K562 (cell line): ENCODE data around the gene ERN1. TPM values are rescaled to one million over a fixed set of nuclear protein-coding genes. Genes with fewer than 3 reads are reported as not detected.
A peak's percentile ranks its signal among the peaks of the same experiment; 100 is the strongest.

Experiments used
- ARID1B ChIP-seq: fragments of 450-650 bp; IDR thresholded peaks from 2 replicates; pipeline ENCODE4 v1.6.1; 2016; ENCODE audit warnings: antibody characterized with exemption, mild to moderate bottlenecking, inconsistent platforms
- BDP1 ChIP-seq: IDR thresholded peaks from 3 replicates; pipeline ENCODE4 v1.6.1; 2011; ENCODE audit not compliant: insufficient read length, insufficient read depth
- GTF2A2 ChIP-seq: IDR thresholded peaks from 2 replicates; pipeline ENCODE4 v1.6.1; 2016; ENCODE audit warnings: mild to moderate bottlenecking, missing genetic modification characterization, missing compliant biosample characterization
- HEY1 ChIP-seq: fragments of 250-450 bp; sonication (Bioruptor Pico); IDR thresholded peaks from 2 replicates; pipeline ENCODE4 v1.5.0; 2020; ENCODE audit warnings: mild to moderate bottlenecking, moderate library complexity, borderline replicate concordance
- MCM5 ChIP-seq: fragments of 450-650 bp; IDR thresholded peaks from 2 replicates; pipeline ENCODE4 v1.6.1; 2016; ENCODE audit warnings: low read depth
- MYC ChIP-seq, 2 experiments: fragments of 250-450 bp in 1 of 2; sonication (Bioruptor Pico) in 1 of 2; IDR thresholded peaks; 2 replicates each; pipeline versions ENCODE4 v1.5.1 to v1.6.1; 2012 to 2021; ENCODE audit warnings: low read depth in 2 of 2, borderline replicate concordance in 1 of 2, improper control_type of control experiment in 1 of 2, low read length in 1 of 2, mild to moderate bottlenecking in 1 of 2, moderate library complexity in 1 of 2
- NR1H2 ChIP-seq: sonication (generic); formaldehyde crosslinking; IDR thresholded peaks from 2 replicates; pipeline ENCODE4 v1.4.0; 2020; ENCODE audit warnings: mild to moderate bottlenecking, missing genetic modification reagents
- NR4A1 ChIP-seq, 2 experiments: fragments of 250-450 bp in 1 of 2; fragments of 450-650 bp in 1 of 2; sonication (Bioruptor Pico) in 1 of 2; IDR thresholded peaks; 2 replicates each; pipeline versions ENCODE4 v1.4.0 to v1.6.1; 2016 to 2020; ENCODE audit warnings: mild to moderate bottlenecking in 2 of 2, missing compliant biosample characterization in 1 of 2, missing genetic modification characterization in 1 of 2, moderate library complexity in 1 of 2
- POLR2AphosphoS5 ChIP-seq: IDR thresholded peaks from 2 replicates; pipeline ENCODE4 v1.6.1; 2011; ENCODE audit warnings: mild to moderate bottlenecking, low read depth, low read length, moderate library complexity; ENCODE audit not compliant: control insufficient read depth, insufficient read depth
- RBM15 ChIP-seq: fragments of 200-400 bp; formaldehyde crosslinking; IDR thresholded peaks from 2 replicates; pipeline ENCODE4 v1.6.1; 2018; ENCODE audit warnings: mild to moderate bottlenecking, low read length, moderate library complexity; ENCODE audit not compliant: insufficient read depth
- U2AF2 ChIP-seq: fragments of 200-400 bp; formaldehyde crosslinking; optimal IDR thresholded peaks from 2 replicates; pipeline ENCODE3; 2017; ENCODE audit warnings: low read depth, mild to moderate bottlenecking, low read length
- ZNF778 ChIP-seq: fragments of 450-650 bp; formaldehyde crosslinking; IDR thresholded peaks from 2 replicates; pipeline ENCODE4 v1.4.0; 2020; ENCODE audit warnings: mild to moderate bottlenecking, moderate library complexity
- polyA plus RNA-seq, 8 experiments: library from polyadenylated mRNA; depleted of rRNA in 4 of 8; stranded (reverse) in 5 of 8; unstranded in 3 of 8; fragments of >200 nt; fragmentation: Nextera tagmentation in 2 of 8; fragmentation: Illumina TruSeq in 1 of 8; extraction: Ambion mirVana in 2 of 8; extraction: Trizol in 1 of 8; gene quantifications; 2 replicates each; pipeline versions ENCODE4 v1.2.1 to v1.2.3, GENCODE V29; 2011 to 2014; ENCODE audit warnings: inconsistent platforms in 1 of 8, missing spikeins in 1 of 8
- total RNA-seq, 7 experiments: library from RNA; depleted of rRNA in 6 of 7; stranded (reverse); fragments of >200 nt in 6 of 7; fragmentation: Illumina TruSeq in 2 of 7; extraction: Trizol in 2 of 7; gene quantifications; 2 replicates each; pipeline versions ENCODE4 v1.2.1 to v1.2.3, GENCODE V29; 2011 to 2021; ENCODE audit warnings: low replicate concordance in 1 of 7
- TF ChIP-seq, protein P1 (sequence below): fragments of 450-650 bp; IDR thresholded peaks from 2 replicates; pipeline ENCODE4 v1.6.1; 2014; ENCODE audit warnings: low read depth, mild to moderate bottlenecking, moderate library complexity, borderline replicate concordance
- TF ChIP-seq, protein P2 (sequence below): fragments of 250-450 bp; sonication (Bioruptor Pico); IDR thresholded peaks from 2 replicates; pipeline ENCODE4 v1.4.0; 2020
- TF ChIP-seq, protein P3 (sequence below): fragments of 250-450 bp; sonication (Bioruptor Pico); IDR thresholded peaks from 2 replicates; pipeline ENCODE4 v1.5.0; 2020; ENCODE audit warnings: mild to moderate bottlenecking
- TF ChIP-seq, protein P4 (sequence below): fragments of 250-450 bp; sonication (Bioruptor Pico); IDR thresholded peaks from 2 replicates; pipeline ENCODE4 v1.8.0; 2022; ENCODE audit warnings: moderate library complexity, mild to moderate bottlenecking, inconsistent platforms

ERN1 gene
- total and polyA plus RNA-seq, 9 of the 15 experiments (the other 6 are each of a cell fraction or from before 2014, with no cell fraction given): 2.1 to 22.5 (median 7.3) TPM

DNA sequence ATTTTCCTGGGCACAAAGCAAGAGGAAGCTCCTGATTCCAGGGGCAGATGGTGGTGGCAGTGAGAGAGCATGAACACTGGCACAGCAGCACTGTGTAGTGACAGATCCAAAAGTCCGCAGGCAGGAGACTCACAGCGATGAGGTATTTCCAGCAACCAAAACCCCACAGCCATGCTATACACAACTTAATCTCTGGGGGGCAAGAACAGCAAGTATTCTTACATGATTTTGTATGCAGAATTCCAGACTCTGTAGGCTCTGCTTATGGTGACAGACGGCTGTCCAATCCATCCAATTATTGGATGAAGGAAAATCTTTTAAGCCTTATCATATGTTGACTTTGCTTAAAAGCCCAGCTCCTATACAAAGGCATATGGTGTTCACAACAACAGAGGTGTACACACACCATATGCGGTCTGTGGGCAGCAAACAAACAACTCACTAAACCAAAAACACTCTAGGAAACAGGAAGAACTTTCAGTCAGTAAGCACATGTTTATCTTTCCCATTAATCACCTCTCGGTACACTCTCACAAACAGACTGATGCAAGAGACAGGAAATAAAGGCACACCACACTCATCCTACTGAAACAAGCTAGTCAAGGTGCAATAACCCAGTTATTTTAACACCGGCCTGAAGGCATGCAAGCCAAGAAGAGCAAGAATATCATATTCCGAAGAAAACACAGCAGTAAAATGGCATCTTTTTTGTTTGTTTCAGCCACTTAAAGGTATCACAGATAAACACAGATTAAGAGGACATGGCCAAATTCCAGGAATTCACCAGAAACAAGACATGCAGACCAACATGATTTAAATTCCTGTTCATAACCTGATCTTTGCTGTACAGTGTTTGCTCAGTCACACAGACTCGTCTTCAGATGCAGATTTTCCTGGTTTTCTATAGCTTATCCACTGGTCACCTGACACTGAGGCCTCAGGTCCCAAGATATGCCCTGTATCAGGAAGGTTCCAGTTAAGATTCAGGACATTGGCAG is 47.8 kb downstream of the ERN1 start (continued):
- TF ChIP-seq MYC (IDR thresholded peaks at IDR 0.05; ENCODE audit: low read depth, low read length) (peak; percentile 99), MYC (CRISPR knock-in tag; IDR thresholded peaks at IDR 0.05; ENCODE audit: borderline replicate concordance, low read depth) (peak; percentile 75; the same call in 1 of the 2 replicates), U2AF2 (no peak), POLR2AphosphoS5 (peak; percentile 47; the same call in 1 of the 2 replicates), NR4A1 (CRISPR knock-in tag; IDR thresholded peaks at IDR 0.05) (no peak), NR4A1 (tag; IDR thresholded peaks at IDR 0.05) (peak; percentile 55; the same call in 1 of the 2 replicates), HEY1 (CRISPR knock-in tag) (no peak), MCM5 (no peak), ZNF778 (no peak), ARID1B (peak; percentile 92), GTF2A2 (tag) (no peak), BDP1 (no peak), NR1H2 (no peak), RBM15 (no peak)
- TF ChIP-seq, protein P1, sequence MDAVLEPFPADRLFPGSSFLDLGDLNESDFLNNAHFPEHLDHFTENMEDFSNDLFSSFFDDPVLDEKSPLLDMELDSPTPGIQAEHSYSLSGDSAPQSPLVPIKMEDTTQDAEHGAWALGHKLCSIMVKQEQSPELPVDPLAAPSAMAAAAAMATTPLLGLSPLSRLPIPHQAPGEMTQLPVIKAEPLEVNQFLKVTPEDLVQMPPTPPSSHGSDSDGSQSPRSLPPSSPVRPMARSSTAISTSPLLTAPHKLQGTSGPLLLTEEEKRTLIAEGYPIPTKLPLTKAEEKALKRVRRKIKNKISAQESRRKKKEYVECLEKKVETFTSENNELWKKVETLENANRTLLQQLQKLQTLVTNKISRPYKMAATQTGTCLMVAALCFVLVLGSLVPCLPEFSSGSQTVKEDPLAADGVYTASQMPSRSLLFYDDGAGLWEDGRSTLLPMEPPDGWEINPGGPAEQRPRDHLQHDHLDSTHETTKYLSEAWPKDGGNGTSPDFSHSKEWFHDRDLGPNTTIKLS: 0 out of 2 replicates have a peak, but pooled peaks have one; percentile 40
- TF ChIP-seq, protein P2, sequence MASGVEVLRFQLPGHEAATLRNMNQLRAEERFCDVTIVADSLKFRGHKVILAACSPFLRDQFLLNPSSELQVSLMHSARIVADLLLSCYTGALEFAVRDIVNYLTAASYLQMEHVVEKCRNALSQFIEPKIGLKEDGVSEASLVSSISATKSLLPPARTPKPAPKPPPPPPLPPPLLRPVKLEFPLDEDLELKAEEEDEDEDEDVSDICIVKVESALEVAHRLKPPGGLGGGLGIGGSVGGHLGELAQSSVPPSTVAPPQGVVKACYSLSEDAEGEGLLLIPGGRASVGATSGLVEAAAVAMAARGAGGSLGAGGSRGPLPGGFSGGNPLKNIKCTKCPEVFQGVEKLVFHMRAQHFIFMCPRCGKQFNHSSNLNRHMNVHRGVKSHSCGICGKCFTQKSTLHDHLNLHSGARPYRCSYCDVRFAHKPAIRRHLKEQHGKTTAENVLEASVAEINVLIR (CRISPR knock-in tag): no peak
- TF ChIP-seq, protein P3, sequence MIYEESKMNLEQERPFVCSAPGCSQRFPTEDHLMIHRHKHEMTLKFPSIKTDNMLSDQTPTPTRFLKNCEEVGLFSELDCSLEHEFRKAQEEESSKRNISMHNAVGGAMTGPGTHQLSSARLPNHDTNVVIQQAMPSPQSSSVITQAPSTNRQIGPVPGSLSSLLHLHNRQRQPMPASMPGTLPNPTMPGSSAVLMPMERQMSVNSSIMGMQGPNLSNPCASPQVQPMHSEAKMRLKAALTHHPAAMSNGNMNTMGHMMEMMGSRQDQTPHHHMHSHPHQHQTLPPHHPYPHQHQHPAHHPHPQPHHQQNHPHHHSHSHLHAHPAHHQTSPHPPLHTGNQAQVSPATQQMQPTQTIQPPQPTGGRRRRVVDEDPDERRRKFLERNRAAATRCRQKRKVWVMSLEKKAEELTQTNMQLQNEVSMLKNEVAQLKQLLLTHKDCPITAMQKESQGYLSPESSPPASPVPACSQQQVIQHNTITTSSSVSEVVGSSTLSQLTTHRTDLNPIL (CRISPR knock-in tag): no peak
- TF ChIP-seq, protein P4, sequence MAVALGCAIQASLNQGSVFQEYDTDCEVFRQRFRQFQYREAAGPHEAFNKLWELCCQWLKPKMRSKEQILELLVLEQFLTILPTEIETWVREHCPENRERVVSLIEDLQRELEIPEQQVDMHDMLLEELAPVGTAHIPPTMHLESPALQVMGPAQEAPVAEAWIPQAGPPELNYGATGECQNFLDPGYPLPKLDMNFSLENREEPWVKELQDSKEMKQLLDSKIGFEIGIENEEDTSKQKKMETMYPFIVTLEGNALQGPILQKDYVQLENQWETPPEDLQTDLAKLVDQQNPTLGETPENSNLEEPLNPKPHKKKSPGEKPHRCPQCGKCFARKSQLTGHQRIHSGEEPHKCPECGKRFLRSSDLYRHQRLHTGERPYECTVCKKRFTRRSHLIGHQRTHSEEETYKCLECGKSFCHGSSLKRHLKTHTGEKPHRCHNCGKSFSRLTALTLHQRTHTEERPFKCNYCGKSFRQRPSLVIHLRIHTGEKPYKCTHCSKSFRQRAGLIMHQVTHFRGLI (CRISPR knock-in tag): peak; percentile 54; the same call in 1 of the 2 replicates
